Smooth muscle cell (in vitro differentiated cells): ENCODE results near the gene DARS2. TPM values are rescaled to one million over a fixed set of nuclear protein-coding genes. Genes with fewer than 3 reads are reported as not detected.
"Not testable (repeated sequence)": the region's sequence is repeated elsewhere in the genome, so short reads cannot be mapped to it uniquely, and the experiment has no call there.

ENCODE experiments used
- DNase-seq: peaks from one replicate; lab custom pipeline; 2025; ENCODE audit not compliant: unreplicated experiment; lab: John Stamatoyannopoulos, UW
- H2AFZ ChIP-seq: fragments of 200-600 bp; sonication (generic); 2 replicates; pipeline ENCODE4 v1.6.0; 2016; ENCODE audit warnings: antibody characterized with exemption, low read depth, mild to moderate bottlenecking
- H3F3A ChIP-seq: fragments of 200-600 bp; sonication (generic); 2 replicates; pipeline ENCODE4 v1.6.0; 2017; ENCODE audit warnings: antibody characterized with exemption, low read depth
- H3K27ac ChIP-seq: fragments of 200-600 bp; sonication (generic); 2 replicates; pipeline ENCODE4 v1.5.1; 2016; ENCODE audit warnings: low read depth, mild to moderate bottlenecking
- H3K27me3 ChIP-seq: fragments of 200-600 bp; sonication (generic); 2 replicates; pipeline ENCODE4 v1.6.1; 2016; ENCODE audit warnings: low read depth, mild to moderate bottlenecking
- H3K36me3 ChIP-seq: fragments of 200-600 bp; sonication (generic); 2 replicates; pipeline ENCODE4 v1.5.1; 2016; ENCODE audit warnings: low read depth
- H3K4me1 ChIP-seq: fragments of 200-600 bp; sonication (generic); 2 replicates; pipeline ENCODE4 v1.5.1; 2016; ENCODE audit warnings: low read depth
- H3K4me2 ChIP-seq: fragments of 200-600 bp; sonication (generic); 2 replicates; pipeline ENCODE4 v1.6.0; 2016; ENCODE audit warnings: mild to moderate bottlenecking
- H3K4me3 ChIP-seq: fragments of 200-600 bp; sonication (generic); 2 replicates; pipeline ENCODE4 v1.5.1; 2016; ENCODE audit warnings: mild to moderate bottlenecking
- H3K79me2 ChIP-seq: fragments of 200-600 bp; sonication (generic); 2 replicates; pipeline ENCODE4 v1.6.0; 2016; ENCODE audit warnings: low read depth, mild to moderate bottlenecking
- H3K9ac ChIP-seq: fragments of 200-600 bp; sonication (generic); 2 replicates; pipeline ENCODE4 v1.6.0; 2016; ENCODE audit warnings: low read depth
- H3K9me3 ChIP-seq: fragments of 200-600 bp; sonication (generic); replicated peaks from 2 replicates; pipeline ENCODE4 v1.5.1; 2016; ENCODE audit warnings: low read depth
- H4K20me1 ChIP-seq: fragments of 200-600 bp; sonication (generic); 2 replicates; pipeline ENCODE4 v1.6.0; 2016; ENCODE audit warnings: low read depth
- WGBS: methylation state at CpG from one replicate; pipeline ENCODE4 v1.1.7; 2016; ENCODE audit warnings: low lambda C conversion rate; 5-methylcytosine and 5-hydroxymethylcytosine counted together
- polyA plus RNA-seq: library from polyadenylated mRNA; unstranded; fragments of >200 nt; fragmentation: Nextera tagmentation; extraction: Ambion mirVana; gene quantifications from 2 replicates; pipeline ENCODE4 v1.2.1, GENCODE V29; 2016
- total RNA-seq: library from RNA; depleted of rRNA; stranded (reverse); fragments of >200 nt; gene quantifications from 2 replicates; pipeline ENCODE4 v1.2.3, GENCODE V29; 2014
- TF ChIP-seq, protein P1 (sequence below): fragments of 200-600 bp; sonication (generic); IDR thresholded peaks from 2 replicates; pipeline ENCODE4 v1.5.1; 2017; ENCODE audit warnings: borderline replicate concordance, mild to moderate bottlenecking, antibody characterized with exemption; ENCODE audit not compliant: insufficient read depth, poor library complexity, severe bottlenecking

The DARS2 gene
- total and polyA plus RNA-seq, 2 experiments from 2014 or later = 10.1 to 19.3 TPM

DNA sequence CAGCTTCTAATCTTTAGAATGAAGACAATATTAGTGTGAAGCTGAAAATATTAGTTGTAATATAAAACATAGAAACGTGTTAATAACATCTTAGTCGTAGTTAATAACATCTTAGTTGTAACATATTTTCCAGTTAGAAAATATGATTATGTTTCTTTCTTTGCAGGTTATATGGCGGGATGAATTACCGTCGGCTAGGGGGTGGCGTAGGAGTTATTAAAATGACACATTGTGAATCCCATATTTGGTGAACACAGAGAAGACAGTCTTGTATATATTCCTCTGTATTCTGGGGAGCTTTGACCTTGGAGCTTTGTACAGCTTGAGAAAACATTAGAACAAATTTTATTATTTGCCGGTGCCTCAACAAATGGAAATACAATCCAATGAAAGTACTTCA lies 39.5 kb upstream of the DARS2 start:
- H3K27me3 ChIP-seq = no peaks in the 10 kb centered on the region
- H3K36me3 ChIP-seq = peaks cover 24% of the 10 kb centered on the region
- H4K20me1 ChIP-seq = peaks cover 12% of the 10 kb centered on the region
- no peak overlapping the region for H3K9ac ChIP-seq
- no peaks in the 10 kb centered on the region for H3F3A ChIP-seq
- WGBS = 96% methylated on average over 7 of the region's 7 CpGs
- no peak overlapping the region for H3K4me2 ChIP-seq
- no peak for DNase-seq
- no peaks in the 10 kb centered on the region for H3K4me1 ChIP-seq
- H3K4me3 ChIP-seq = no peak overlapping the region
- H3K9me3 ChIP-seq = no peaks in the 10 kb centered on the region
- H2AFZ ChIP-seq = no peak overlapping the region
- TF ChIP-seq, protein P1, sequence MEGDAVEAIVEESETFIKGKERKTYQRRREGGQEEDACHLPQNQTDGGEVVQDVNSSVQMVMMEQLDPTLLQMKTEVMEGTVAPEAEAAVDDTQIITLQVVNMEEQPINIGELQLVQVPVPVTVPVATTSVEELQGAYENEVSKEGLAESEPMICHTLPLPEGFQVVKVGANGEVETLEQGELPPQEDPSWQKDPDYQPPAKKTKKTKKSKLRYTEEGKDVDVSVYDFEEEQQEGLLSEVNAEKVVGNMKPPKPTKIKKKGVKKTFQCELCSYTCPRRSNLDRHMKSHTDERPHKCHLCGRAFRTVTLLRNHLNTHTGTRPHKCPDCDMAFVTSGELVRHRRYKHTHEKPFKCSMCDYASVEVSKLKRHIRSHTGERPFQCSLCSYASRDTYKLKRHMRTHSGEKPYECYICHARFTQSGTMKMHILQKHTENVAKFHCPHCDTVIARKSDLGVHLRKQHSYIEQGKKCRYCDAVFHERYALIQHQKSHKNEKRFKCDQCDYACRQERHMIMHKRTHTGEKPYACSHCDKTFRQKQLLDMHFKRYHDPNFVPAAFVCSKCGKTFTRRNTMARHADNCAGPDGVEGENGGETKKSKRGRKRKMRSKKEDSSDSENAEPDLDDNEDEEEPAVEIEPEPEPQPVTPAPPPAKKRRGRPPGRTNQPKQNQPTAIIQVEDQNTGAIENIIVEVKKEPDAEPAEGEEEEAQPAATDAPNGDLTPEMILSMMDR = no peak
- H3K79me2 ChIP-seq = no peaks in the 10 kb centered on the region
- H3K27ac ChIP-seq = no peak overlapping the region

GRCh38 chr1:173789841-173790240 lies 34.6 kb upstream of the DARS2 start:
- H3K27ac ChIP-seq = no peak overlapping the region
- H3K27me3 ChIP-seq = no peaks in the 10 kb centered on the region
- no peaks in the 10 kb centered on the region for H3K9me3 ChIP-seq
- TF ChIP-seq, protein P1 = no peak
- no peak overlapping the region for H3K4me2 ChIP-seq
- 96% methylated on average over 2 of the region's 2 CpGs for WGBS
- H3K4me1 ChIP-seq = no peaks in the 10 kb centered on the region
- no peaks in the 10 kb centered on the region for H3K79me2 ChIP-seq
- H2AFZ ChIP-seq = no peak overlapping the region
- H4K20me1 ChIP-seq = peaks cover 5% of the 10 kb centered on the region
- H3K9ac ChIP-seq = no peak overlapping the region
- H3K4me3 ChIP-seq = no peak overlapping the region
- no peaks in the 10 kb centered on the region for H3F3A ChIP-seq
- DNase-seq = no peak
- peaks cover 2% of the 10 kb centered on the region for H3K36me3 ChIP-seq

GRCh38 chr1:173798078-173798477 lies 26.4 kb upstream of the DARS2 start:
- peaks cover 5% of the 10 kb centered on the region for H3K36me3 ChIP-seq
- H3K27me3 ChIP-seq = no peaks in the 10 kb centered on the region
- no peaks in the 10 kb centered on the region for H3K79me2 ChIP-seq
- no peak overlapping the region for H3K4me3 ChIP-seq
- H2AFZ ChIP-seq = no peak overlapping the region
- H3K27ac ChIP-seq = no peak overlapping the region
- H3K9me3 ChIP-seq = no peaks in the 10 kb centered on the region
- H3K9ac ChIP-seq = no peak overlapping the region
- no peaks in the 10 kb centered on the region for H3F3A ChIP-seq
- H3K4me2 ChIP-seq = no peak overlapping the region
- H4K20me1 ChIP-seq = no peaks in the 10 kb centered on the region
- no peaks in the 10 kb centered on the region for H3K4me1 ChIP-seq
- TF ChIP-seq, protein P1 = no peak
- DNase-seq = no peak

DNA sequence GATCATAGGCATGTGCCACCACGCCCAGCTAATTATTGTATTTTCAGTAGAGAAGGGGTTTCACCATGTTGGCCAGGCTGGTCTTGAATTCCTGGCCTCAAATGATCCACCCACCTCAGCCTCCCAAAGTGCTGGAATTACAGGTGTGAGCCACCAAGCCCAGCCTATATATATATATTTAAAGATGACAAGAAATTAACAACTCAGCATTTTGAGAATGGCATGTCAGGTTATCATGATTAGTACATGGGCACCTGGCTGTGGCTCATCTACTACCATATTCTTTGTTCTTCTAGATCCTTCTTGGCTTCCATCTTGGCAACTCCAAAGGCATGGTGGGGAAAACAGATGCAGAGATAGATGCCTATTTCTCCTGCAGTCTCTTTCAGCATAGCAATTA lies 24.5 kb upstream of the DARS2 start:
- H2AFZ ChIP-seq, H3K9me3 ChIP-seq, H3F3A ChIP-seq, H3K36me3 ChIP-seq, H3K27me3 ChIP-seq, H3K4me1 ChIP-seq, DNase-seq, H3K9ac ChIP-seq, H3K79me2 ChIP-seq, H3K4me2 ChIP-seq, H3K27ac ChIP-seq, H4K20me1 ChIP-seq, H3K4me3 ChIP-seq: not testable (repeated sequence)
- 96% methylated on average over 1 of the region's 1 CpG for WGBS
